Panc1 (cell line): ENCODE results near the gene IFI30. TPM values are rescaled to one million over a fixed set of nuclear protein-coding genes. Genes with fewer than 3 reads are reported as not detected.

Source experiments
- ATAC-seq: fragments of 200-7000 bp; cut with Tn5 transposase; 2 replicates; pipeline ENCODE4 v1.9.1; 2020; ENCODE audit warnings: mild to moderate bottlenecking, moderate library complexity
- BruUV-seq: library from RNA; stranded (reverse); fragments of 400-500 nt; replicated peaks from 2 replicates; lab custom pipeline; 2021; lab: Mats Ljungman, UMichigan
- CTCF ChIA-PET: fragments of 300-600 bp; sonication (Branson Sonifier 250); formaldehyde crosslinking; loops from one replicate; lab custom pipeline; 2022; ENCODE audit warnings: antibody characterized with exemption; lab: Charles Lee
- POLR2A ChIA-PET: fragments of 300-600 bp; sonication (Branson Sonifier 250); formaldehyde crosslinking; loops from one replicate; lab custom pipeline; 2022; ENCODE audit warnings: antibody characterized with exemption; lab: Charles Lee
- DNase-seq: peaks from one replicate; pipeline ENCODE4 v3.0.0-alpha.2; 2010; ENCODE audit warnings: low read depth, low spot score
- H3K27ac ChIP-seq: 2 replicates; pipeline ENCODE4 v1.5.1; 2011; ENCODE audit warnings: mild to moderate bottlenecking, low read length, inconsistent platforms
- H3K27me3 ChIP-seq: fragments of 200-500 bp; sonication (Bioruptor generic); 2 replicates; pipeline ENCODE4 v1.6.0; 2014; ENCODE audit warnings: low read length, inconsistent platforms; ENCODE audit not compliant: control insufficient read depth, insufficient read depth
- H3K36me3 ChIP-seq: fragments of 200-500 bp; sonication (Bioruptor generic); 2 replicates; pipeline ENCODE4 v1.5.1; 2014; ENCODE audit warnings: inconsistent platforms, mild to moderate bottlenecking, low read length, moderate library complexity; ENCODE audit not compliant: control insufficient read depth, insufficient read depth
- H3K4me1 ChIP-seq: 2 replicates; pipeline ENCODE4 v1.5.1; 2011; ENCODE audit warnings: inconsistent platforms, mild to moderate bottlenecking, low read length, moderate library complexity; ENCODE audit not compliant: control insufficient read depth, insufficient read depth
- H3K4me3 ChIP-seq, 2 experiments: 2 replicates each; pipeline ENCODE4 v1.5.1; 2011 to 2012; ENCODE audit warnings: low read depth in 2 of 2, low read length in 2 of 2, mild to moderate bottlenecking in 2 of 2, inconsistent platforms in 1 of 2, moderate library complexity in 1 of 2
- H3K9me3 ChIP-seq: fragments of 200-500 bp; sonication (Bioruptor generic); 2 replicates; pipeline ENCODE4 v1.5.1; 2014; ENCODE audit warnings: low read depth, mild to moderate bottlenecking, inconsistent platforms, low read length, moderate library complexity; ENCODE audit not compliant: control insufficient read depth, insufficient read depth
- POLR2AphosphoS5 ChIP-seq: IDR thresholded peaks from 2 replicates; pipeline ENCODE4 v1.6.1; 2012; ENCODE audit warnings: mild to moderate bottlenecking, low read depth, low read length, moderate library complexity
- REST ChIP-seq, 2 experiments: IDR thresholded peaks; 2 replicates each; pipeline ENCODE4 v1.6.1; 2011 to 2012; ENCODE audit warnings: low read depth in 2 of 2, control low read depth in 1 of 2, low read length in 1 of 2, mild to moderate bottlenecking in 1 of 2, moderate library complexity in 1 of 2; ENCODE audit not compliant: insufficient read depth in 1 of 2
- SIN3A ChIP-seq: IDR thresholded peaks from 2 replicates; pipeline ENCODE4 v1.6.1; 2012; ENCODE audit warnings: low read depth, mild to moderate bottlenecking, low read length, moderate library complexity, borderline replicate concordance; ENCODE audit not compliant: insufficient read depth
- TCF7L2 ChIP-seq: IDR thresholded peaks from 2 replicates; pipeline ENCODE4 v1.6.1; 2011; ENCODE audit warnings: mild to moderate bottlenecking, low read depth, low read length, inconsistent platforms
- in situ Hi-C: cut with HindIII; loops from 2 replicates; pipeline ENCODE4 v1.10.0; 2016; ENCODE audit warnings: low sequenced_read_pairs, low pct_unique_long_range_greater_than_20kb
- intact Hi-C: fragments of 100-400 bp; cut with micrococcal nuclease; formaldehyde crosslinking; loops from one replicate; pipeline ENCODE4 v1.10.0; 2022; ENCODE audit not compliant: unreplicated experiment
- total RNA-seq: library from RNA; stranded (reverse); gene quantifications from one replicate; pipeline ENCODE4 v1.2.1, GENCODE V29; 2021; ENCODE audit not compliant: unreplicated experiment
- TF ChIP-seq, protein P1 (sequence below): fragments of 450-650 bp; IDR thresholded peaks from 2 replicates; pipeline ENCODE4 v1.5.1; 2017; ENCODE audit warnings: mild to moderate bottlenecking

IFI30 gene
- total RNA-seq, 1 experiment from 2014 or later = 39.7 TPM

- no peak overlapping the region for H3K4me3 ChIP-seq
- no peaks in the 10 kb centered on the region for H3K4me1 ChIP-seq
- ChIA-PET CTCF (no interaction called here), POLR2A (interaction anchor here (0.6 to 0.7 kb wide), 2 partner anchors 13 to 100 kb away, joined by 3 read pairs; partner anchors contain the start of gene MPV17L2)
- H3K27me3 ChIP-seq = no peaks in the 10 kb centered on the region
- BruUV-seq = no TSS peak
- in situ Hi-C loops = no loop called here
- TF ChIP-seq TCF7L2 = no peak
- TF ChIP-seq, protein P1, sequence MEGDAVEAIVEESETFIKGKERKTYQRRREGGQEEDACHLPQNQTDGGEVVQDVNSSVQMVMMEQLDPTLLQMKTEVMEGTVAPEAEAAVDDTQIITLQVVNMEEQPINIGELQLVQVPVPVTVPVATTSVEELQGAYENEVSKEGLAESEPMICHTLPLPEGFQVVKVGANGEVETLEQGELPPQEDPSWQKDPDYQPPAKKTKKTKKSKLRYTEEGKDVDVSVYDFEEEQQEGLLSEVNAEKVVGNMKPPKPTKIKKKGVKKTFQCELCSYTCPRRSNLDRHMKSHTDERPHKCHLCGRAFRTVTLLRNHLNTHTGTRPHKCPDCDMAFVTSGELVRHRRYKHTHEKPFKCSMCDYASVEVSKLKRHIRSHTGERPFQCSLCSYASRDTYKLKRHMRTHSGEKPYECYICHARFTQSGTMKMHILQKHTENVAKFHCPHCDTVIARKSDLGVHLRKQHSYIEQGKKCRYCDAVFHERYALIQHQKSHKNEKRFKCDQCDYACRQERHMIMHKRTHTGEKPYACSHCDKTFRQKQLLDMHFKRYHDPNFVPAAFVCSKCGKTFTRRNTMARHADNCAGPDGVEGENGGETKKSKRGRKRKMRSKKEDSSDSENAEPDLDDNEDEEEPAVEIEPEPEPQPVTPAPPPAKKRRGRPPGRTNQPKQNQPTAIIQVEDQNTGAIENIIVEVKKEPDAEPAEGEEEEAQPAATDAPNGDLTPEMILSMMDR = no peak
- no peak for TF ChIP-seq REST (IDR thresholded peaks at IDR 0.05; ENCODE audit: insufficient read depth in 1 of 2, low read depth in 2 of 2, low read length in 1 of 2)
- TF ChIP-seq SIN3A = no peak
- TF ChIP-seq POLR2AphosphoS5 = no peak
- DNase-seq (no peak), ATAC-seq (no peak)
- no peak overlapping the region for H3K27ac ChIP-seq
- H3K36me3 ChIP-seq = no peaks in the 10 kb centered on the region
- H3K9me3 ChIP-seq = no peaks in the 10 kb centered on the region
- intact Hi-C loops = no loop called here
These were observed 6.3 kb downstream of the IFI30 start for GRCh38 chr19:18179957-18180356.

DNA sequence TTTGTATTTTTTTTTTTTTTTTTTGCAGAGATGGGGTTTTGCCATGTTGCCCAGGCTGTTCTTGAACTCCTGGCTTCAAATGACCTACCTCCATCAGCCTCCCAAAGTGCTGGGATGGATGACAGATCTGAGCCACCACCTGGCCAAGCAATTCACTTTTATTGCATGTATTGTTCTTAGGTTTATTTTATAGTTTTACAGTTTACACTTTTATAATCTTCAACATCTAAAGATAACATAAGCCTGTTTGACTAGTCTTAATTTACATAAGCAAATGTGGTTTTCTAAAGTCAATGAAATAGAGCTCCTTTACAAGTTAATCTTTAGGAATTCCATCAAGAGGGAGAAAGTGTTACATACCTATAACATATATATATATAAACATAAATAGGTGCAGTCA is 9.9 kb downstream of the IFI30 start:
- Histone ChIP-seq H3K27ac (no peak overlapping the region), H3K36me3 (no peaks in the 10 kb centered on the region), H3K9me3 (no peaks in the 10 kb centered on the region), H3K4me3 (no peak overlapping the region), H3K4me1 (no peaks in the 10 kb centered on the region), H3K27me3 (no peaks in the 10 kb centered on the region)
- intact Hi-C loops = no loop called here
- ChIA-PET POLR2A (no interaction called here), CTCF (interaction anchor here (0.7 kb wide), 1 partner anchor 66 kb away, joined by 5 read pairs; no protein-coding TSS in a partner anchor)
- no peak for DNase-seq
- ATAC-seq = no peak
- BruUV-seq = no TSS peak
- TF ChIP-seq REST (IDR thresholded peaks at IDR 0.05; ENCODE audit: insufficient read depth in 1 of 2, low read depth in 2 of 2, low read length in 1 of 2) (no peak), TCF7L2 (no peak), POLR2AphosphoS5 (no peak), SIN3A (no peak)
- TF ChIP-seq, protein P1 = no peak
- in situ Hi-C loops = no loop called here
